GM23248 (cell line): ENCODE results near the gene KRTAP9-6.

Experiments used
- EZH2 ChIP-seq: fragments of 200-600 bp; sonication (generic); IDR thresholded peaks from 2 replicates; pipeline ENCODE4 v1.6.1; 2018; ENCODE audit warnings: antibody characterized with exemption, mild to moderate bottlenecking; ENCODE audit not compliant: insufficient read depth, poor library complexity, severe bottlenecking
- EZH2phosphoT487 ChIP-seq: fragments of 200-600 bp; sonication (generic); IDR thresholded peaks from 2 replicates; pipeline ENCODE4 v1.6.1; 2018; ENCODE audit warnings: antibody characterized with exemption, moderate library complexity, mild to moderate bottlenecking, low read depth; ENCODE audit not compliant: insufficient read depth

DNA sequence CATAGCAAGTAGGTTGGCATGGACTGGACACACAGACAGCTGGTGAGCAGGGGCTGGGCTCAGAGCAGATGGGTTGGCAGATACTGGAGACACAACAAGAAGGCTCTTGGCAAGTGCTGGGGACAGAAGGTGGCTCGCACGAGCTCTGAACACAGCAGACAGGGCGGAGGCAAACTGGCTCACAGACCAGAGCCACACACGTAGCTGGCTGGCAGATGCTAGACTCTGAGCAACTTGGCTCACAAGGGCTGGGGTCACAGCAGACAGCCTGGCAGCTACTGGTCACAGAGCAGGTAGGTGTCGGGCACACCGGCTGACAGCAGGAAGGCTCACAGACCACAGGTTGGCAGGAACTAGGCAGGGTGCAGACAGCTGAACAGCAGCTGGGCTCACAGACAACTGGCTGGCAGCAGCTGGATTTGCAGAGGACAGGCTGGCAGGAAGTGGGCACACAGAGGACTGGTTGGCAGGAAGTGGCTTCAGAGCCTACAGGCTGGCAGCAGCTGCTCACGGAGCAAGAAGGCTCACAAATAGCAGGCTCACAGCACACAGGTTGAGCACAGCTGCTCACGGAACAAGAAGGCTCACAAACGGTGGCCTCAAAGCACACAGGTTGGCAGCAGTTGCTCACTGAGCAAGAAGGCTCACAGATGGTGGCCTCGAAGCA, 43.2 kb downstream of the KRTAP9-6 start:
- TF ChIP-seq EZH2phosphoT487: no peak
- no peak for TF ChIP-seq EZH2
